OCI-M1 (cell line): ENCODE data around the gene UFSP1.

Experiments
- DNase-seq: peaks from one replicate; lab custom pipeline; 2025; lab: John Stamatoyannopoulos, UW

UFSP1 gene

DNA sequence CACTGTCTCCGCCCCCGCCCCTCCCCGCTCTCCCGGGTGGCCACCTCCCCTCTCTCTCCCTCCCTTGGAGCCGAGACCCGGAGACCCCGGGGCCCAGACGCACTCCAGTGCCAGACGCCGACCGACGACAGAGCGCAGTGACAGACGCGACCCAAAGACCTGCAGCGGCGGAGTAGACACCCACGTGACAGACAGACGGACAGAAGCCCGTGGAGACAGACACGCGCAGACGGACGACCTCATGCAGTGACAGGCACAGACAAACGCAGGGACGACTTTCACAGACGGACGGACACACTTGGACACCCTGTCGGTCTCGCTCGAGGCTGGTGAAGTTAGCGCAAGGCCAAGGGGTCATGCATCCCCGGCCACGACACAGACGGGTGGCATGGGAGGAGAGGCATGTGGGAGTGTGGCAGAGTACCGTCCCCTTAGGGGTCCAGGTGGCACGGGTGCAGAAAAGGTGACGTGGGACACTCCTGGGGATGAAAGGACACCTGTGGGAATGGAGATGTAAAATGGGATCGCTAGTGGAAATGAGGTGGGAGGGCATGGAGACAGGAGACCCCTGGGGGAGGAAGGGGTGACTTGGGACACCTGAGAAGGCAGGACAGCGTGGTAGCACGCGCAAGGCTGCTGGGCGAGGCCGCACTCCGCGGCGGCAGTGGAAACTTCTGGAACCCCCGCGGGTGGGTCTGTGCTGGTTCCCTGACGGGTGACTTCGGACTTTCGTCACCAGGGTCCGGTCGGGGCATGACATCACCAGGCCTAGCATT is 6.6 kb upstream of the UFSP1 start:
- DNase-seq, result peak; percentile 36

GRCh38 chr7:100895701-100895955 is 6.1 kb upstream of the UFSP1 start, which contains the start of gene ACHE:
Gene ACHE (minus strand): TSS chr7:100895888. CDS start chr7:100894232, 1,656 bp downstream.
- DNase-seq, result no peak

GRCh38 chr7:100894860-100895700 is 5.6 kb upstream of the UFSP1 start:
- DNase-seq, result peak; percentile 72

DNA sequence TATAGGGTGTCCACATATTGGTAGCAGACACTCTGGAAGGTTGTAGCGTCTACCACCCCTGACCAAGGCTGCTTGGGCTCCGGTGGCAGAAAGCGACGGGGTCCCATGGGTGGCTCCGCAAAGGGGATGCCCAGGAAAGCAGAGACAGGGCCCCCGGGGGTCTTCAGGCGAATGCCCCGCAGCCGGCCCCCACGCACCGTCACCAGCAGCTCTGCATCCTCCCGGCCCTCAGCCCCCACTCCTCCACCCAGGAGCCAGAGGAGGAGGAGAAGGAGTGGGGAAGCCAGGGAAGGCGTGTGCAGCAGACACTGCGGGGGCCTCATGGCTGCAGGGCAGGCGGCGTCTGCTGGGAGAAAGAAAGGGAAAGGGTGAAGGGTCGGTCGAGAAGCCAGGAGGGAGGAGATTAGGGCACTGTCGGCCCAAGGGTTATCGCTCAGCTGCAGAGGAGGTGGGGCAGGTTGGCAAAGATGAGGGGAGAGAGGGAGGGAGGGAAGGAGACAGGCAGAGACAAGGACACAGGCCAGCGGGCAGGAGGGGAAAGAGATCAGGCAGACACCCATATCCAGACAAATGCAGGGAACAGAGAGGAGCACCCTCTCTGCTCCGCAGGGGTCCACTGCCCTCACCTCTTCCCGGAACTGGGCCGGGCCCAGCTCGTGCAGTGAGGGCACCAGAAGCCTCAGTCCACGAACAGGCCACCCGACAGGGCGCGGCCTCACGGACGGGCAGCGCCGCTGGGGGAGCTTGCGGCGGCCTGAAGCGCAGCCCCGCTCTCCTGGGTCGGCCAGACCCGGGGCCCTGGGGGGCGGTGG is 4.6 kb upstream of the UFSP1 start:
- DNase-seq, result peak; percentile 55

DNA sequence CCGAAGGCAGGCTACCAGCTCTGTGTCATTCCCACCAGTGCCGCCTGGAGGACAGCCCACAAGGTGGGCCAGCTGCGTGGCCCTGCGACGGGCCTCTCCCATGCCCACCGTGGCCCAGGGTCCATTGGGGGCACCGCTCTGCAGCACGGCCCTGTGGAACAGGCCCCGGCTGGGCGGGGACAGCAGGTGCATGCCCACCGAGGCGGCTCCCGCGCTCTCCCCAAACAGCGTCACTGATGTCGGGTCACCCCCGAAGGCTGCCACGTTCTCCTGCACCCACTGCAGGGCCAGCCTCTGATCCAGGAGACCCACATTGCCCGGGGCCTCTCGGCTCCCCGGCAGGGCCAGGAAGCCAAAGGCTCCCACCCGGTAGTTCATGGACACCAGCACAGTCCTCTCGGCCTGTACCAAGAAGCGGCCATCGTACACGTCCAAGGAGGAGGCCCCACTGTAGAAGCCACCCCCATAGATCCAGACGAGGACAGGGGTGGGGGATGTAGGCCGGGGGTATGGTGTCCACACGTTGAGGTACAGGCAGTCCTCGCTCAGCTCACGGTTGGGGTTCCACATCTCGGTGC is 3.9 kb upstream of the UFSP1 start:
- DNase-seq, result no peak

DNA sequence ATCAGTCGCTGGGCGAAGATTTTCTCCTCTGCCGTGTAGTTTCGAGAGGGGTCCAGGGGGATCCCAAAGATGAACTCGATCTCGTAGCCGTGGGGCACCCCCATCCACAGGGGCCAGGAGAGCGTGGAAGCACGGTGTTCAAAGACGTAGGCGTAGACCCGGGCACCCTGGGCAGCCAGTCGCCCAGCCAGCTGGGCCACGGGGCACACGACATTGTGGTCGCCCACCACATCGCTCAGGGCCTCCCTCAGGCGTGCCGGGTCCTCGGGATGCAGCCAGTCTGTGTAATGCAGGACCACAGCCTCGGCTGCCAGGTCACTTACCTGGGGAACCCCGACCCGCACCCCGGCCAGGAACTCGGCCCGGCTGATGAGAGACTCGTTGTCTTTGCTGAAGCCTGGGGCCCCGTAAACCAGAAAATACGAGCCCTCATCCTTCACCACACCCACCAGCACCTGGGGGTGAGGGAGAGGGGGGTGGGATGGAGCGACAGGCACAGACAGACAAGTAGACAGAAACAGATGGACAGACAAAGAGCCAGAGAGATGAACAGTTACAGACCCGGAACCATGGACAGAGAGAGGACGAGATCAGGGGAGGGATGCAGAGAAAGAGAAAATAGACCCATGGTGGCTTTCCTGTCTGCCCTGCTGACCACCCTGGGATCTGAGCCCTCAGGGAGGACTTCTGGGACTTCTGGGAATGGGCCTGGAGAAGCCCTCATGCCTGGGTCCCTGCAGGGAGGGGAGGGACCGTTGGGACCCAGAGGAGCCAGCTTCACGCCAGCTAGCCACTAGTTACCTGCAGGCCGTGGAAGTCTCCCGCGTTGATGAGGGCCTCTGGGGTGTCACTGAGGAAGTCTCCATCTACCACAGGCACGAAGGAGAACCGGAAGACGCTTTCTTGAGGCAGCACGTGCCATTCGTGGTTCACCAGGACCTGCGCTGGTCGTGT is 3.1 kb upstream of the UFSP1 start:
- no peak for DNase-seq

- no peak for DNase-seq
Measured at GRCh38 chr7:100891568-100892247, 2.2 kb upstream of the UFSP1 start.

- DNase-seq, result peak; percentile 70
Measured at GRCh38 chr7:100890653-100891567, 1.4 kb upstream of the UFSP1 start.

- DNase-seq, result peak; percentile 58
Measured at GRCh38 chr7:100888291-100888987, 1.1 kb downstream of the UFSP1 start.

- peak; percentile 95 for DNase-seq
Measured at GRCh38 chr7:100887516-100888290, 1.8 kb downstream of the UFSP1 start.

GRCh38 chr7:100886936-100887515 is 2.5 kb downstream of the UFSP1 start:
- no peak for DNase-seq

DNA sequence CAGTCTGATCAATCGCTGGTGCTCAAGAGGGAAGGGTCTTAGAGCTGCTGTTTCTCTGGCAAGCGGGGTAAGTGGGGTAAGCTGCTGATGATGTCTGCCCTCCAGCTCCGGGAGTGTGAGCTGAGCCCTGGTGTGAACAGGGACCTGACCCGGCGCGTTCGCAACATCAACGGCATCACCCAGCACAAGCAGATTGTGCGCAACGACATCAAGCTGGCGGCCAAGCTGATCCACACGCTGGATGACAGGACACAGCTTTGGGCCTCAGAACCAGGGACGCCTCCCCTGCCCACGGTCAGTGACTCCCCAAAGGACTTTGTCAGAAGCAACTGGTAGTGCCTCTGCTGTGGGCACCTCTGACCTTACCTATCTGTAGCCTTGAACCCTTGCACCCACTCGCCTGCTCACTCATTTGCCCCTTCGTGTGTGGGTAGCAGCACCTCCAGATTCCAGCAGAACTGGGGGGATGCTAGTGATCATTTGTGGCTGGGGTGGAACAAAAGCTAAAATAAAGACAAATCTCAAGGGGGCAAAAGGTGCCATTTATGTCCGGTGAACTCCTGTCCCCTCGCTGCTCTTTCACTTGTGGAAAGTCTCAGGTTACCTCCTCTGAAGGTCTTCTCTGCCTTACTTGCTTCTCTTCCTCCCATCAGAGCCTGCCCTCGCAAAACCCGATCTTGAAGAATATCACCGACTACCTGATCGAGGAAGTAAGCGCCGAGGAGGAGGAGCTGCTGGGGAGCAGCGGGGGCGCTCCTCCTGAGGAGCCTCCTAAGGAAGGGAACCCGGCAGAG is 3.2 kb downstream of the UFSP1 start:
- no peak for DNase-seq

- DNase-seq, result no peak
Measured at GRCh38 chr7:100885440-100886141, 3.9 kb downstream of the UFSP1 start.

DNA sequence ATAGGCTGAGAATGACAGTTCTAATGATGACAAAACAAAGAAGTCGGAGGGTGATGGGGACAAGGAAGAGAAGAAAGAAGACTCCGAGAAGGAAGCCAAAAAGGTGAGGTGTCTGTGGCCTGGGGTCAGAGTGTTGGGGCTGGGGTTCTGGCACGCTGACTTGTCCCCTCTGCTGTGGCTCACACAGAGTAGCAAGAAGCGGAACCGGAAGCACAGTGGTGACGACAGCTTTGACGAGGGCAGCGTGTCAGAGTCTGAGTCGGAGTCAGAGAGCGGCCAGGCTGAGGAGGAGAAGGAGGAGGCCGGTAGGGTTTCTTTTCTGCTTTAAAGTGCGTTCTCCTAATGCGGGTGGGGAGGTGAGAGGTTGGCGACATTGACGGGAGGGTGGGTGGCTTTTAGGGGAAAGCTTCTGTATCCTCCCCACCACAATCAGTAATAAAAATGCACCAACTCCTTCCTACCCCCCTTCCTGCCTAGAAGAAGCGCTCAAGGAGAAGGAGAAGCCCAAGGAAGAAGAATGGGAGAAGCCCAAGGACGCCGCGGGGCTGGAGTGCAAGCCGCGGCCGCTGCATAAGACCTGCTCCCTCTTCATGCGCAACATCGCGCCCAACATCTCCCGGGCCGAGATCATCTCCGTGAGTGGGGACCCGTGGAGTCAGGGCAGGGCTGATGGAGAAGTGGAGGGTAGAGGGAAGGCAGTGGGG is 4.6 kb downstream of the UFSP1 start:
- no peak for DNase-seq

GRCh38 chr7:100882785-100883526 is 6.6 kb downstream of the UFSP1 start:
- DNase-seq, result no peak
